Thyroid gland (tissue), 4 donors: ENCODE data around the gene IFI16.

Experiments
- POLR2A ChIP-seq, 2 donors: fragments of 450-650 bp; IDR thresholded peaks; one replicate each; pipeline ENCODE4 v1.6.1; 2017; ENCODE audit warnings: antibody characterized with exemption in 2 of 2, mild to moderate bottlenecking in 2 of 2, moderate library complexity in 1 of 2
- TF ChIP-seq, protein P1 (sequence below), 6 experiments: fragments of 200-600 bp in 3 of 6; fragments of 450-650 bp in 3 of 6; sonication (generic) in 3 of 6; IDR thresholded peaks; one replicate each; pipeline ENCODE4 v1.5.1; 2016 to 2019; ENCODE audit warnings: antibody characterized with exemption in 6 of 6, mild to moderate bottlenecking in 2 of 6, inconsistent platforms in 1 of 6, moderate library complexity in 1 of 6

DNA sequence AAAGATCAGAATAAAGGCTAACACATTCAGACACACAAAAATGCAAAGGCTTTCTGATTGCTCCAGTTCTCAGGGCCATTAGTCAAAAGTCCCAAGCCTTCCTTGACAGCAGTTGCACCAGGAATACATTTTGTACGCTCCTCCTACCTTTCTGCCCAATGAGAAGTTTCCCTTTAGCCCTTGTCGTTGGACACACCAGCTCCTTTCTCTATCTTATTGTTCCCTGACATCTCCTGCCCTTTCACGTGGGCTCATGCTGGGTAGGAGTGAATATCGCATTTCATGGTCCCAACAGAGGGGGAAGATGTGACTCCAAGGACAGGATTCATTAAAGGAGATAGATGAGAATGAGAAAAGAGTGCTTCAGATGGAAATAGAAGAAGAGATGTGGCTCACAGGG lies 33.5 kb upstream of the IFI16 start:
- TF ChIP-seq, protein P1, sequence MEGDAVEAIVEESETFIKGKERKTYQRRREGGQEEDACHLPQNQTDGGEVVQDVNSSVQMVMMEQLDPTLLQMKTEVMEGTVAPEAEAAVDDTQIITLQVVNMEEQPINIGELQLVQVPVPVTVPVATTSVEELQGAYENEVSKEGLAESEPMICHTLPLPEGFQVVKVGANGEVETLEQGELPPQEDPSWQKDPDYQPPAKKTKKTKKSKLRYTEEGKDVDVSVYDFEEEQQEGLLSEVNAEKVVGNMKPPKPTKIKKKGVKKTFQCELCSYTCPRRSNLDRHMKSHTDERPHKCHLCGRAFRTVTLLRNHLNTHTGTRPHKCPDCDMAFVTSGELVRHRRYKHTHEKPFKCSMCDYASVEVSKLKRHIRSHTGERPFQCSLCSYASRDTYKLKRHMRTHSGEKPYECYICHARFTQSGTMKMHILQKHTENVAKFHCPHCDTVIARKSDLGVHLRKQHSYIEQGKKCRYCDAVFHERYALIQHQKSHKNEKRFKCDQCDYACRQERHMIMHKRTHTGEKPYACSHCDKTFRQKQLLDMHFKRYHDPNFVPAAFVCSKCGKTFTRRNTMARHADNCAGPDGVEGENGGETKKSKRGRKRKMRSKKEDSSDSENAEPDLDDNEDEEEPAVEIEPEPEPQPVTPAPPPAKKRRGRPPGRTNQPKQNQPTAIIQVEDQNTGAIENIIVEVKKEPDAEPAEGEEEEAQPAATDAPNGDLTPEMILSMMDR (IDR thresholded peaks at IDR 0.05), result no peak
- TF ChIP-seq POLR2A (IDR thresholded peaks at IDR 0.05), result no peak
